ENCODE results near the gene HDDC3.

HDDC3 gene

GRCh38 chr15:90892023-90892422 is 40.3 kb downstream of the HDDC3 start:
- DNase-seq (ENCODE audit: low spot score), result no peak
- TF ChIP-seq, protein P1, sequence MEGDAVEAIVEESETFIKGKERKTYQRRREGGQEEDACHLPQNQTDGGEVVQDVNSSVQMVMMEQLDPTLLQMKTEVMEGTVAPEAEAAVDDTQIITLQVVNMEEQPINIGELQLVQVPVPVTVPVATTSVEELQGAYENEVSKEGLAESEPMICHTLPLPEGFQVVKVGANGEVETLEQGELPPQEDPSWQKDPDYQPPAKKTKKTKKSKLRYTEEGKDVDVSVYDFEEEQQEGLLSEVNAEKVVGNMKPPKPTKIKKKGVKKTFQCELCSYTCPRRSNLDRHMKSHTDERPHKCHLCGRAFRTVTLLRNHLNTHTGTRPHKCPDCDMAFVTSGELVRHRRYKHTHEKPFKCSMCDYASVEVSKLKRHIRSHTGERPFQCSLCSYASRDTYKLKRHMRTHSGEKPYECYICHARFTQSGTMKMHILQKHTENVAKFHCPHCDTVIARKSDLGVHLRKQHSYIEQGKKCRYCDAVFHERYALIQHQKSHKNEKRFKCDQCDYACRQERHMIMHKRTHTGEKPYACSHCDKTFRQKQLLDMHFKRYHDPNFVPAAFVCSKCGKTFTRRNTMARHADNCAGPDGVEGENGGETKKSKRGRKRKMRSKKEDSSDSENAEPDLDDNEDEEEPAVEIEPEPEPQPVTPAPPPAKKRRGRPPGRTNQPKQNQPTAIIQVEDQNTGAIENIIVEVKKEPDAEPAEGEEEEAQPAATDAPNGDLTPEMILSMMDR (IDR thresholded peaks at IDR 0.05; ENCODE audit: borderline replicate concordance, control extremely low read depth, extremely low read depth, insufficient read depth, missing control alignments), result no peak
- in situ Hi-C loops (cut with MboI; ENCODE audit: low sequenced_read_pairs, unreplicated experiment), result loop anchor here (25.0 kb wide), 2 partner anchors 405 to 580 kb away; no protein-coding TSS in a partner anchor

- no peak for DNase-seq (ENCODE audit: low spot score)
- TF ChIP-seq, protein P1 (IDR thresholded peaks at IDR 0.05; ENCODE audit: borderline replicate concordance, control extremely low read depth, extremely low read depth, insufficient read depth, missing control alignments), result no peak
- in situ Hi-C loops (cut with MboI; ENCODE audit: low sequenced_read_pairs, unreplicated experiment), result loop anchor here (25.0 kb wide), 2 partner anchors 404 to 579 kb away; no protein-coding TSS in a partner anchor
These were observed 40.9 kb downstream of the HDDC3 start for GRCh38 chr15:90891346-90891949.

- TF ChIP-seq, protein P1 (IDR thresholded peaks at IDR 0.05; ENCODE audit: borderline replicate concordance, control extremely low read depth, extremely low read depth, insufficient read depth, missing control alignments), result no peak
- in situ Hi-C loops (cut with MboI; ENCODE audit: low sequenced_read_pairs, unreplicated experiment), result loop anchor here (25.0 kb wide), 2 partner anchors 404 to 579 kb away; no protein-coding TSS in a partner anchor
- DNase-seq (ENCODE audit: low spot score), result no peak
These were observed 41.5 kb downstream of the HDDC3 start for GRCh38 chr15:90890839-90891238.

- DNase-seq (ENCODE audit: low spot score), result no peak
- in situ Hi-C loops (cut with MboI; ENCODE audit: low sequenced_read_pairs, unreplicated experiment), result loop anchor here (5.0 to 25.0 kb wide), 4 partner anchors 195 to 578 kb away; no protein-coding TSS in a partner anchor
- TF ChIP-seq, protein P1 (IDR thresholded peaks at IDR 0.05; ENCODE audit: borderline replicate concordance, control extremely low read depth, extremely low read depth, insufficient read depth, missing control alignments), result no peak
These were observed 42.5 kb downstream of the HDDC3 start for GRCh38 chr15:90889736-90890456.

DNA sequence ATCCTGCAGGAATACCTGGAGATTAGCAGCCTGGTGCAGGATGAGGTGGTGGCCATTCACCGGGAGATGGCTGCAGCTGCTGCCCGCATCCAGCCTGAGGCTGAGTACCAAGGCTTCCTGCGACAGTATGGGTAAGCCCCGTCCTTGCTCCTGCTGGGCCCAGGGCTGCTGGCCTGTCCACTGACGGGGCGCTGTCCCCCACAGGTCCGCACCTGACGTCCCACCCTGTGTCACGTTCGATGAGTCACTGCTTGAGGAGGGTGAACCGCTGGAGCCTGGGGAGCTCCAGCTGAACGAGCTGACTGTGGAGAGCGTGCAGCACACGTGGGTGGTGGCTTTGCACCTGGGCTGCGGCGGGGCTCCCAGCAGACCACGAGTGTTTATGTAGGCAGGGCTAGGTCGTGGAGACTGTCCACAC is 43.0 kb downstream of the HDDC3 start:
- no peak for DNase-seq (ENCODE audit: low spot score)
- TF ChIP-seq, protein P1 (IDR thresholded peaks at IDR 0.05; ENCODE audit: borderline replicate concordance, control extremely low read depth, extremely low read depth, insufficient read depth, missing control alignments), result no peak
- in situ Hi-C loops (cut with MboI; ENCODE audit: low sequenced_read_pairs, unreplicated experiment), result loop anchor here (5.0 to 25.0 kb wide), 4 partner anchors 195 to 577 kb away; no protein-coding TSS in a partner anchor

- DNase-seq (ENCODE audit: low spot score), result no peak
- TF ChIP-seq, protein P1 (IDR thresholded peaks at IDR 0.05; ENCODE audit: borderline replicate concordance, control extremely low read depth, extremely low read depth, insufficient read depth, missing control alignments), result no peak
- in situ Hi-C loops (cut with MboI; ENCODE audit: low sequenced_read_pairs, unreplicated experiment), result loop anchor here (5.0 to 25.0 kb wide), 4 partner anchors 192 to 575 kb away; no protein-coding TSS in a partner anchor
These were observed 45.3 kb downstream of the HDDC3 start for GRCh38 chr15:90887037-90887481.
